OCI-LY1 (cell line): ENCODE measurements around the gene DBF4.

Experiments
- H2AFZ ChIP-seq: fragments of 200-600 bp; sonication (generic), shearing (Covaris generic); 2 replicates; pipeline ENCODE4 v1.6.0; 2014; ENCODE audit warnings: antibody characterized with exemption, mild to moderate bottlenecking, low read length
- H3F3A ChIP-seq: fragments of 200-600 bp; sonication (generic), shearing (Covaris generic); 2 replicates; pipeline ENCODE4 v1.6.0; 2014; ENCODE audit warnings: mild to moderate bottlenecking, antibody characterized with exemption, low read length, moderate library complexity; ENCODE audit not compliant: insufficient read depth
- H3K27ac ChIP-seq: fragments of 200-600 bp; sonication (generic); 2 replicates; pipeline ENCODE4 v1.5.1; 2014; ENCODE audit warnings: low read length, mixed run types, mild to moderate bottlenecking, low read depth; ENCODE audit not compliant: poor library complexity, severe bottlenecking
- H3K27me3 ChIP-seq: fragments of 200-600 bp; sonication (generic); 2 replicates; pipeline ENCODE4 v1.6.0; 2014; ENCODE audit warnings: antibody characterized with exemption, mild to moderate bottlenecking, low read length, moderate library complexity; ENCODE audit not compliant: insufficient read depth
- H3K36me3 ChIP-seq: fragments of 200-600 bp; sonication (generic); 2 replicates; pipeline ENCODE4 v1.6.1; 2014; ENCODE audit warnings: mild to moderate bottlenecking, antibody characterized with exemption, low read length, moderate library complexity, mixed read lengths; ENCODE audit not compliant: insufficient read depth
- H3K4me1 ChIP-seq: fragments of 200-600 bp; sonication (generic); 2 replicates; pipeline ENCODE4 v1.5.1; 2014; ENCODE audit warnings: mild to moderate bottlenecking, low read length, moderate library complexity; ENCODE audit not compliant: insufficient read depth, severe bottlenecking
- H3K4me2 ChIP-seq: fragments of 200-600 bp; sonication (generic), shearing (Covaris generic); 2 replicates; pipeline ENCODE4 v1.6.1; 2014; ENCODE audit warnings: low read length
- H3K4me3 ChIP-seq: fragments of 200-600 bp; sonication (generic); 2 replicates; pipeline ENCODE4 v1.5.1; 2014; ENCODE audit warnings: low read length, low read depth, mild to moderate bottlenecking, mixed read lengths; ENCODE audit not compliant: poor library complexity, severe bottlenecking
- H3K79me2 ChIP-seq: fragments of 200-600 bp; shearing (Covaris generic); 2 replicates; pipeline ENCODE4 v1.6.1; 2016; ENCODE audit warnings: mixed run types, low read length, mixed read lengths; ENCODE audit not compliant: insufficient read depth
- H3K9ac ChIP-seq: fragments of 200-600 bp; sonication (generic), shearing (Covaris generic); 2 replicates; pipeline ENCODE4 v1.6.1; 2014; ENCODE audit warnings: mild to moderate bottlenecking, low read length, mixed read lengths
- H3K9me2 ChIP-seq: fragments of 200-600 bp; sonication (generic), shearing (Covaris generic); 2 replicates; pipeline ENCODE4 v1.6.1; 2014; ENCODE audit warnings: low read depth, mild to moderate bottlenecking, low read length, mixed read lengths
- H3K9me3 ChIP-seq: fragments of 200-600 bp; shearing (Covaris generic); 2 replicates; pipeline ENCODE4 v1.6.1; 2014; ENCODE audit warnings: low read length, mixed read lengths
- H4K20me1 ChIP-seq: fragments of 200-600 bp; sonication (generic), shearing (Covaris generic); 2 replicates; pipeline ENCODE4 v1.6.0; 2016; ENCODE audit warnings: mild to moderate bottlenecking, low read length; ENCODE audit not compliant: insufficient read depth
- EZH2 ChIP-seq: fragments of 200-600 bp; sonication (generic), shearing (Covaris generic); IDR thresholded peaks from 2 replicates; pipeline ENCODE4 v1.8.0; 2017; ENCODE audit warnings: borderline replicate concordance, mixed run types, mild to moderate bottlenecking, antibody characterized with exemption, low read length, moderate library complexity, mixed read lengths
- TF ChIP-seq, protein P1 (sequence below): fragments of 200-600 bp; sonication (generic), shearing (Covaris generic); IDR thresholded peaks from 2 replicates; pipeline ENCODE4 v1.5.1; 2017; ENCODE audit warnings: mild to moderate bottlenecking, antibody characterized with exemption, low read length, moderate library complexity, mixed read lengths

DBF4 gene

DNA sequence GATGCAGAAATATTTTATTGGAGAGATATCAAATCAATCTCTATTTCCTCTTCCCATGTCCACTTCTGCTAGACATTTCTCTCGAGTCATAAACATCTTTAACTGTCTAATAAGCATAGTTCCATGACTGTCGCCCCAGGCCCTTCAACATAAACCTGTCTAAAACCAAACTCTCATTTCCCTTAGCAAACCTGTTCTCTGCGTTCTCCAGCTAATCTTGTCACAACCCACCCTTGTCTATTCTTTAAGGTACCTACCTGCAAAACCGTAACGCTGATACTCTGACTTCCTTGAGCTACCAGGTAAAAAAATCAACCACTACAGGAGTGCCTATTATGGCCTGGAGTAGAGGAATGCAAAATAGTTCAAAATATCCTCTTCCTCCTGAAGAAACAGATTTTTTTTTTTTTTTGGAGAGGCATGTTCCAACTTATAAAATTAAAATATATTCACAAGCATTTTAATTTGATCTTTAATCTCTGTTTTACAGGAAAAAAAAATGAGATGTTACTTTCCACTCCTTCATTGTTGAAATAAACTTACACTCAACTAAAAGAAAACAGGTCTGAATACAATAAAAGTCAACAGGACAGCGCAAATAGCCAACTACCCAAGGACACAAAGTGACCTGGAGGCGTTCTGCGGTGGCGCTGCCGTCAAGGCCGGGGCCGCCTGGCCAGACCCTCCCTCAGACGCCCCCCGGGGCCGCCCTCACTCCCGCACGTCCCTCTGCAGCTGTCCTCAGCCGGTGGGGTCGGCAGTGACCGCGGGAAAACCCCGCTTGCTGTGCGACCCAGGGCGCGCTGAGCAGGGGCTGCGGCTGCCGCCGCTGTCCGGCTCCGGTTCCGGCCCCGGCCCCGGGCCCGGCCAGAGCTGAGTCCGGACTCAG is 898 bp upstream of the DBF4 start:
- Histone ChIP-seq H3K36me3 (peaks cover 60% of the 10 kb centered on the region), H3K27ac (peak overlapping the region; percentile 90), H3K79me2 (peaks cover 88% of the 10 kb centered on the region), H3F3A (no peaks in the 10 kb centered on the region), H3K4me2 (peak overlapping the region; percentile 97), H3K27me3 (no peaks in the 10 kb centered on the region), H4K20me1 (no peaks in the 10 kb centered on the region), H3K4me1 (peaks cover 38% of the 10 kb centered on the region), H3K9me3 (peaks cover 22% of the 10 kb centered on the region), H3K4me3 (peak overlapping the region; percentile 87), H2AFZ (peak overlapping the region; percentile 33), H3K9me2 (no peaks in the 10 kb centered on the region), H3K9ac (peak overlapping the region; percentile 82)
- TF ChIP-seq EZH2, result no peak
- TF ChIP-seq, protein P1, sequence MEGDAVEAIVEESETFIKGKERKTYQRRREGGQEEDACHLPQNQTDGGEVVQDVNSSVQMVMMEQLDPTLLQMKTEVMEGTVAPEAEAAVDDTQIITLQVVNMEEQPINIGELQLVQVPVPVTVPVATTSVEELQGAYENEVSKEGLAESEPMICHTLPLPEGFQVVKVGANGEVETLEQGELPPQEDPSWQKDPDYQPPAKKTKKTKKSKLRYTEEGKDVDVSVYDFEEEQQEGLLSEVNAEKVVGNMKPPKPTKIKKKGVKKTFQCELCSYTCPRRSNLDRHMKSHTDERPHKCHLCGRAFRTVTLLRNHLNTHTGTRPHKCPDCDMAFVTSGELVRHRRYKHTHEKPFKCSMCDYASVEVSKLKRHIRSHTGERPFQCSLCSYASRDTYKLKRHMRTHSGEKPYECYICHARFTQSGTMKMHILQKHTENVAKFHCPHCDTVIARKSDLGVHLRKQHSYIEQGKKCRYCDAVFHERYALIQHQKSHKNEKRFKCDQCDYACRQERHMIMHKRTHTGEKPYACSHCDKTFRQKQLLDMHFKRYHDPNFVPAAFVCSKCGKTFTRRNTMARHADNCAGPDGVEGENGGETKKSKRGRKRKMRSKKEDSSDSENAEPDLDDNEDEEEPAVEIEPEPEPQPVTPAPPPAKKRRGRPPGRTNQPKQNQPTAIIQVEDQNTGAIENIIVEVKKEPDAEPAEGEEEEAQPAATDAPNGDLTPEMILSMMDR, result no peak

DNA sequence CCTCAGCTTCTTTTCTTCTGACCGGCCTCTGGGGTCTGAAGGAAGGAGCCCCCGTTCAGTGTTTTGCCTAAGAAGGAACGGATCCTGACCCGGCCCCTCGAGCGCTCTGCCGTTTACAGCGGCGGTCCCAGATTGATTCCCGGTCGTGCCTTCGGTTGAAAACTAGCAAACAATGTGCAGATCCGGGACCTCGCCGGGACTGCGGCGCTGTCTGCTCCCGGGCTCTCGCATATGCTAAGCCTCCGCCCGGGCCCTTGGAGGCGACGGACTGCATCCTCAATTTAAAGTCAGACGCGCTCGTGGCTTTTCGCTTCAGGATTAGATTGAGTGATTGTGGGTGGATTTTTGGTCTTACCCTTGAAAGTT is 559 bp downstream of the DBF4 start:
- Histone ChIP-seq H3K9ac (peak overlapping the region; percentile 96), H3K9me2 (no peaks in the 10 kb centered on the region), H3K27ac (peak overlapping the region; percentile 93), H3K36me3 (peaks cover 60% of the 10 kb centered on the region), H3K4me3 (peak overlapping the region; percentile 87), H2AFZ (no peak overlapping the region), H3K79me2 (peaks cover 88% of the 10 kb centered on the region), H3F3A (no peaks in the 10 kb centered on the region), H3K9me3 (peaks cover 9% of the 10 kb centered on the region), H3K4me1 (peaks cover 42% of the 10 kb centered on the region), H3K4me2 (peak overlapping the region; percentile 84), H3K27me3 (no peaks in the 10 kb centered on the region), H4K20me1 (no peaks in the 10 kb centered on the region; the same call in 1 of the 2 replicates)
- TF ChIP-seq, protein P1, result peak; percentile 13; the same call in 1 of the 2 replicates
- no peak for TF ChIP-seq EZH2

DNA sequence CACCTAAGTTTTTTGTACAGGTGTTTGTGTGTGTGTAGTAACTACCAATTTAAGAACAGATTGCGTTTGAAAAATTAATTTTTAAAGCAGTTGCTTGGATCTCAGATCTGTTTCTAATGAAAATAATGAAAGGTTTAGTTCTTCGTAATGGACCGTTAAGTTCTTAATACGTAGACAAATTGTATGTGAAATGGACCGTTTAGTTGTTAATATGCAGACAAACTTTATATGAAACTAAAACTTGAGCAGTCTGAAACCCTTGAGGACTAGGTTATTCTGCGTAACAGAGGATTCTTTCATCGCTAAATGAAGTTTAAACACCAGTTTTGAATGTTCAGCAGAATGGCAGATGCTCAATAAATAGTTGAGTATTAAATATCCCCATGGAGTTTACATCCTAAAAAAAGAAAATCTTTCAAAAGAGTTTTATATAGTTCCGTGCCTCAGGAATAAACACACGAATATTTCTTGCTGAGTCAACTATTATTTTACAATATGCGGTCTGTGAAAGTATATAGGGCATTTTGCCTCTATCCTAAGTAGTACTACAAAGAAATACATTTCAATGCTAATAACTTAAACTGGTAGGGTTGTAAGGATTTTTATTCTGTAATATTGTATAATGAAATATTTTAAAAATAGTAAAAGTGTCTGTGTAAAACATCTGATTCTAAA is 1.2 kb downstream of the DBF4 start:
- Histone ChIP-seq H2AFZ (no peak overlapping the region), H3K36me3 (peaks cover 60% of the 10 kb centered on the region), H3K4me2 (peak overlapping the region; percentile 84), H3K9me3 (peaks cover 3% of the 10 kb centered on the region; the same call in 1 of the 2 replicates), H3K4me1 (peaks cover 49% of the 10 kb centered on the region), H3K4me3 (peak overlapping the region; percentile 87), H3K27ac (peak overlapping the region; percentile 93), H3K9ac (peak overlapping the region; percentile 96), H4K20me1 (no peaks in the 10 kb centered on the region; the same call in 1 of the 2 replicates), H3K9me2 (no peaks in the 10 kb centered on the region), H3K79me2 (peaks cover 88% of the 10 kb centered on the region), H3F3A (no peaks in the 10 kb centered on the region), H3K27me3 (no peaks in the 10 kb centered on the region)
- no peak for TF ChIP-seq EZH2
- TF ChIP-seq, protein P1, result no peak; the same call in 1 of the 2 replicates
